Stimulated activated CD4-positive, alpha-beta T cell treated with anti-CD3 and anti-CD28 coated beads, Interleukin-2, amount 100 ng/mL, for 4 hours (primary cell): Measurements from ENCODE around the gene THRSP.
A peak's percentile ranks its signal among the peaks of the same experiment; 100 is the strongest.
"Not testable (repeated sequence)": the region's sequence is repeated elsewhere in the genome, so short reads cannot be mapped to it uniquely, and the experiment has no call there.

Source experiments
- DNase-seq: peaks from one replicate; pipeline ENCODE4 v3.0.0-alpha.2; 2020; ENCODE audit warnings: low read depth

Gene THRSP

DNA sequence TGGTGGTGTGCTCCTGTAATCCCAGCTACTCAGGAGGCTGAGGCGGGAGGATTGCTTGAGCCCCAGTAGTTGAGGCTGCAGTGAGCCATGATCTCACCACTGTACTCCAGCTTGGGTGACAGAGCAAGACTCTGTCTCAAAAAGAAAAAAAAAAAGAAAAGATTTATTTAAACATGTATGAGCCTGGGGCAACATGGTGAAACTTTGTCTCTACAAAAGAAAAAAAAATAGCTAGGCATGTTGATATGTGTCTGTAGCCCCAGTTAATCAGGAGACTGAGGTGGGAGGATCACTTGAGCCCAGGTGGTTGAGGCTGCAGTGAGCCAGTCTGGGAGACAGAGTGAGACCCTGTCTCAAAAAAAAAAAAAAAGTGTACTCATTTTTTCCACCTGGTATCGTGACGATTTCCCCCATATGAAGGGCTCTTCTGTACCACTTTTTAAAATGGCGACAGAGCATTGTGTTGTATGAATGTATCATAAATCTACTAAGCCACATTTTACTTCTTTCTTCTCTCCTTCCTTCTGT is 24.2 kb upstream of the THRSP start:
- DNase-seq: no peak

- DNase-seq: no peak
Measured at GRCh38 chr11:78039919-78040671, 23.6 kb upstream of the THRSP start.

GRCh38 chr11:78040691-78041379 is 22.8 kb upstream of the THRSP start:
- DNase-seq: no peak

- not testable (repeated sequence) for DNase-seq
Measured at GRCh38 chr11:78041380-78041719, 22.3 kb upstream of the THRSP start.

DNA sequence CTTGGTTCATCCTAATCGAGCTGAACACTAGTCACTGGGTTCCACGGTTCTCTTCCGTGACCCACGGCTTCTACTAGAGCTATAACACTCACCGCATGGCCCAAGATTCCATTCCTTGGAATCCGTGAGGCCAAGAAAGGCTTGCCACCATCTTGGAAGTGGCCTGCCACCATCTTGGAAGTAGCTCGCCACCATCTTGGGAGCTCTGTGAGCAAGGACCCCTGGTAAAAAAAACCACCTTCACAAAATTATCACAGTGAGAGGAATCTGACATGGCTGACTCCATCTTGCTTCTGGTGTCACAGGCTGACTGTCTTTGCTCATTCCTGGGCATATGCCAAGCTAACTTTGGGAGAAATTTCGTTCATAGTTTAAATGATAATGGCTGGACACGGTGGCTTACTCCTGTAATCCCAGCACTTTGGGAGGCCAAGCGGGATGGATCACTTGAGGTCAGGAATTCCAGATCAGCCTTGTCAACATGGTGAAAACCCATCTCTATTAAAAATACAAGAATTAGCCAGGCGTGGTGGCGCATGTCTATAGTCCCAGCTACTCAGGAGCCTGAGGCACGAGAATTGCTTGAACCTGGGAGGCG is 21.7 kb upstream of the THRSP start:
- no peak for DNase-seq

DNA sequence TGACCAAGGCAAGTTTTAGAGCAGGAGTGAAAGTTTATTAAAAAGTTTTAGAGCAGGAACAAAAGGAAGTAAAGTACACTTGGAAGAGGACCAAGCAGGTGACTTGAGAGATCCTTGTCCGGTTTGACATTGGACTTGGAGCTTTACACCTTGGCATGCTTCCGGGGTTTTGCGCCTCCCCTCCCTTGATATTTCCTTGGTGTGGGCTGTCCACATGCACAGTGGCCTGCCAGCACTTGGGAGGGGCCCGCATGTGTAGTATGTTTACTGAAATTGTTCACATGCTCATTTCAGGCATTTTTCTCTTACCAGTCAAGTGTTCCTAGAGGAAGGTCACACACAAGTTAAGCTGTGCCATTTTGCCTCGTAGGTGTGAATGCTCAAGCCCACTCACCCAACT is 19.0 kb upstream of the THRSP start:
- DNase-seq: no peak

DNA sequence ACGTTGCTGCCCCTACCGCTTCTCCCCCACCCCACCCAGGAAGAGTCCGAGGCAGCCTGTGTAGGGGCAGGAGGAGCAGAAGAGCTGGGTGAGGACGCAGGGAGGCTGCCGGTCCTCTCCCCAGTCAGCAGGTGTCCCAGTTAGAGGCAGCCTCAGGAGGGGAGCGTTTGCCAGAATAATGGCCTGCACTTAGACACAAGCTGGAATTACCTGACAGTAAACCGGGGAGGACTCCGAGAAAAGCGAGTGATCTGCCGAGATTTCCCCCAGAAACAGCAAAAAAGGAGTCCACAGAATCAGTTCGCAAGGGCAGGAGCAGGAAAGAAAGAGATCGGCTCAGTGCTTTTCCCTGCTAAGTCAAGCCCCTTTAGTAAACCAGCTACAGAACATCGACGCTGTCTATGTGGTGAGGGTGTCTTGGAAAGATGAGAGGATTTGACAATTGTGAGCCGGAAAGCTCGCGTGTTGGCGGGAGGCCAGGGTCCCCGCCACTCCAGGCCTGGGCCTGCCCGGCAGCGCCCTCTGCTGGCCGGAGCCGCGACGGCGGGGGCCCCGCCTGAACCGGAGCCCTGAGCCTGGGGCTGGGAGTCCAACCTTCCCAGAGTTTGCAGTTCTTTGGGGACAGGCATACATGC is 17.7 kb upstream of the THRSP start:
- peak; percentile 58 for DNase-seq

- no peak for DNase-seq
Measured at GRCh38 chr11:78046486-78046854, 17.2 kb upstream of the THRSP start.

DNA sequence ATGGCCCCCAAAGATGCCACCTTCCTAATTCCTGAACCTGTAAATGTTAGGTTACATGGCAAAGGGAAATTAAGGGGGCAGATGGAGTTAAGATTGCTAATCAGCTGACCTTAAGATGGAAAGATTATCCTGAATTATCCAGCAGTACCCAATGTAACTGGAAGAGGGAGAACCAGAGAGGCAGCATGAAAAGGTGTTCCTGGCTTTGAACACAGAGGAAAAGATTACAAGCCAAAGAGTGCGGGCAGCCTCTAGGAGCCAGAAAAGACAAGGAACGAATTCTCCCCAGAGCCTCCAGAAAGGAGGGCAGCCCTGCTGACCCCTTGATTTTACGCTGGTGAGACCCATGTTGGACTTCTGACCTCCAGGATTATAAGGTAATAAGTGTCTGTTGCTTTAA is 15.1 kb upstream of the THRSP start:
- no peak for DNase-seq

- DNase-seq: no peak
Measured at GRCh38 chr11:78049348-78049747, 14.3 kb upstream of the THRSP start.

DNA sequence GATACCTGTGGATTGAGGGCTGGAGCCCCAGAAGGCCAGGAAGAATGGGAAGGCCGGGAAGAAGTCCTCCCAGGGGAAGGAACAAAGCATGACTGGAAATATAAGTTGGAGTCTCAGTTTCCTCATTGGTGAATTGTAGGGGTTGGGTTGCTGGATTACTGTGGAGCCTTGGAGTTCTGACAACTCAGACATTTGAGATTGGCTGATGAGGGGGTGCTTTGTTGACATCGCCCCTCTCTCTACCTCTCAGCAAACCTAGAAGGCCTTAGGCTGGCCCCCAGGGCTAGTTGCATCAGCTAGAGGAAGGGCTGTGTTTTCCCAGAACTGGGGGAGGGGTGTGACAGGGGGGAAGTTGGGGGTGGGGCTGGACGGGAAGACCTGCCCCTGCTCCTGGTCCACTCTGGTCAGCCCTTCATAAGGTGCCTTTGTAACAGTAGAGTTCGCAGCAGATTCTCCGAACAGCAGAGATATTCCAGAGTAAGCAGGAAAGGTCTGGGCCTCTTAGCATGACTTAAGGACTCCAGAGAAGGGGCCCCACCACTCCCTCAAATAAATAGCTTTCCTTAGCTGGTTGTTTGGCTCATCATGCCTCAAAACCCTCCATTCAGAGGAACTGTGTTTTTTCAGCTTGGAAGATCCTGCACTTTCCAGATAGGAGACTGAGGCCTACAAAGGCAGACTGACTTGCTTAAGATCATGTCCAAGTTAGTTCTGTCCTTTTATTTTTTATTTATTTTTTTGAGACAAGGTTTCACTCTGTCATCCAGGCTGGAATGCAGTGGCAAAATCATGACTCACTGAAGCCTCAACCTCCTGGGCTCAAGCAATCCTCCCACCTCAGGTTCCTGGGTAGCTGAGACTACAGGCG is 12.5 kb upstream of the THRSP start:
- no peak for DNase-seq

DNA sequence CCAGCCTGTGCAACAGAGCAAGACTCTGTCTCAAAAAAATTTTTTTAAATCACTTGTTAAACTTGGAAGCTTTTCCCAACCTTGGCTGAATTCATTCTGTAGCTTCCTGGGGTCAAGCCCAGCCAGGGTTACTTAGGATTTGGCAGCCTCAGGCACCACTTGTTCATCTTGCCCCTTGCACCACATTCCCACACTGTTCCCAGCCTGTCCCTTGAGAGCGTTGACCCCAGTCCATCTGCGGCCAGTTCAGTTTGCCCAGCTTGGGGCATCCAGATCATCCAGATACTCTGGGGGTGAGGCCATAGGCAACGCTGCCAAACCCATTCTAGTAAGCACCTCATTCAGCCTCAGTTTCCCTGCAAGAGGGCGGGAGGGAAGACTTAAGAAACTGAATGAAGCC is 8.7 kb upstream of the THRSP start:
- no peak for DNase-seq

DNA sequence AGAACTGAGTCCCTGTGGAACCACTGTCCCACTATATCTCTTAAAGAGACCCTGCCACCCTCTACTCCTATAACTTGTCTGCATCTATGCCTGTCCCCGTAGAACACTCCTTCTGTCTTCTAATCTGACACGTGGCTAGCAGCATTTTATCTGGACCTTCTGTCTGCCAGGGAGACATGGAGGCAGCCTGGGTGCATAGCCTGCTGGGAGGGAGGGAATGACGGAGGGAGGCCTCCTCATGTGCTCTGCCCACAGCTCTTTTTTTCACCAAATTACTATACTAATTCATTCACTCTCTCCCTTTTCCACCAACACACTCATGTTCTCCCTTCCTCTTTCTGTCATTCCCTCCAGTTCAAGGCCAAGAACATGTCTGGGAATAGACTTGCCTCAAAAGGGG is 7.6 kb upstream of the THRSP start:
- no peak for DNase-seq

- no peak for DNase-seq
Measured at GRCh38 chr11:78057462-78058055, 6.1 kb upstream of the THRSP start.

GRCh38 chr11:78059749-78060328 is 3.8 kb upstream of the THRSP start:
- DNase-seq: not testable (repeated sequence)

- DNase-seq: no peak
Measured at GRCh38 chr11:78060533-78060932, 3.1 kb upstream of the THRSP start.

DNA sequence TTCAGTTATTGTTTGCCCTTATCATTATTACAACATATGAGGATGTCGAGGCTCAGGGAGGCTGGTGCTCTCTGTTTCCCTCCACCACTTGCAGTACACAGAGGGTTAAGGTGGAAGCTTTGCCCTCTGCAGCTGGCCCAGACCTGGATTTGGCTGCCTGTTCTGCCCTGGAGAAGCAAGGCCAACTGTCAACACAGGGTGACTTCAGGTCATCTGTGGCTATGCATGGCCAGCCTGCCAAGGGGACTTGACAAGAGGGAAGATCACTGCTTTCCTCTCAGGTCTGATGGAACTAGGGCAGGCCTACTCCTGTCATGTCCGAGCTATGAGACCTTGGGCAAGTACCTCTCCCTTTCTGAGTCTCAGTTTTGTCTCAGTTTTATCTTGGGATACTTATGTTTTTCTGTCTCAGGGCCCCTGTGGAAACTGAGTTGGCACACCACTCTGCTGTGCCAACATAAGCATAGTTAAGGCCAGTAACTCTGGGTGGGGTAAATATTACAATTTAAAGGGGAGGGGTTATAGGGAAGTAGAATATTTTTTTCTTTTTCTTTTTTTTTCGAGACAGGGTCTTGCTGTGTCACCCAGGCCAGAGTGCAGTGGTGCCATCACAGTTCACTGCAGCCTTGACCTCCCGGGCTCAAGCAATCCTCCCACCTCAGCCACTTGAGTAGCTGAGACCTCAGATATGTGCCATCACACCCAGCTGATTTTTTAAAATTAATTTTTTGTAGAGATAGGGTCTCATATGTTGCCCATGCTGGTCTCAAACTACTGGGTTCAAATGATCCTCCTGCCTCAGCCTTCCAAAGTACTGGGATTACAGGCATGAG is 2.4 kb upstream of the THRSP start:
- no peak for DNase-seq

DNA sequence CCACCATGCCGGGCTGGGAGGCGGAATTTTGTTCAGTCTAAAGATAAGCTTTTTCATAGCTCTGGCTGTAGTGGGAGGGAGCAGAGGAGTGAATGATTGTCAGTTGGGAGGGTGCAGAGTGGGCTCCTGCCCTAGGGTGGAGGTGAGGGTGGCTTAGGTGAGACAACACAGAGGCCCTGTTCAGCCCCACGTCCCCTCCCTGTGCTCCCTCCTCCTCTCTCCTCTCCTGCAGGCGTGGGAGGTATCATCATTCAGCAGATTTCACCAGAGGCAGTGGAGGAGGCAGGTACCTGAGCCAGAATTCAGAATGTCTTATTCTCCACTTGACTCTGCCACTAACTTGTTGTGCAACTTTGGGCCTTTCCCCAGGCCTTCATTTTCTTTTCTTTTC is 1.7 kb upstream of the THRSP start:
- no peak for DNase-seq

DNA sequence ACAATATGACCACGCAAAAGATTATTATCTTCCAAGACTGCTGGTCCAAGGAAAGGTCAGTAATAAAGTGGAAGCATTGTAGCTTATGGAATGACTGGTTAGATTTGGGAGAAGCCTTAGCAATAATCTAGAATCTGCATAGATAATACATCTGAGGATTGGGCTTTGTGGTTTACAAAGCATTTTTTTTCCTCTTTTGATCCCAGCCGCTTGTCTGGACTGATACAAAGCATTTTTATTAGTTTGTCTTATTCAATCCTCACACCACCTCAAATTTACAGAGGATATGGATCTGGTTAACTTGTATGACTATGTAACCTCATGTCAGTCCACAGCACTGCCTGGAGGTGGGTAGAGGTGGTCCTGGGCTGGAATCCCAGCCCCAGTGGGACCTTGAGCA is 990 bp upstream of the THRSP start:
- no peak for DNase-seq

DNA sequence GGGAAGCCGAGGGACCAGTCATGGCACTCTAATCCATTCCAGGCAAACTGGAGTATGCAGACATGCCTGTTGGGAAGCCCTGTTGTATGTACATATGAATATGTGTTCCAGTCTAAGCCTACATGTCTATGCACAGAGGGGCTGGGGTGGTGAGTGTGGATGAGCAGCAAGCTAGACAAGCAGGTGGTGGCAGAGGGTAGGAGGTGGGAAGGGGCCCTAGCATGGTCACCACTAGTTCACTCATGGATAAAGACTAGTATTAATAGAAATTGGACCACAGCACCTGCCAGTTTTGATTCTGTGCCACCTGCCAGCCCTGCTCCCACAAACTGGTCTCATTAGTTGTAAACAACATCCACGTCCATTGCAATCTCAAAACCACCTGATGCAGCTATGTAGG is 1.5 kb downstream of the THRSP start:
- DNase-seq: no peak
